Keratinocyte (primary cell): ENCODE measurements around the gene ITGAD. TPM values are rescaled to one million over a fixed set of nuclear protein-coding genes. Genes with fewer than 3 reads are reported as not detected.

Experiments used
- DNase-seq: peaks from one replicate; pipeline ENCODE4 v3.0.0-alpha.2; 2011; ENCODE audit warnings: low read depth, missing footprints, low spot score
- FAIRE-seq: peaks from 2 replicates; lab custom pipeline; 2011; peaks lifted over from hg19 to GRCh38; lab: Jason Lieb, UNC
- H2AFZ ChIP-seq: 2 replicates; pipeline ENCODE4 v1.6.0; 2012; ENCODE audit warnings: low read length, control low read depth, inconsistent platforms; ENCODE audit not compliant: control insufficient read depth
- H3K27ac ChIP-seq: 2 replicates; pipeline ENCODE4 v1.5.1; 2011; ENCODE audit warnings: low read length; ENCODE audit not compliant: control insufficient read depth, insufficient read depth
- H3K27me3 ChIP-seq: 3 replicates; pipeline ENCODE4 v1.6.0; 2011; ENCODE audit warnings: low read length; ENCODE audit not compliant: control insufficient read depth, insufficient read depth; ENCODE audit errors: extremely low read depth
- H3K36me3 ChIP-seq, 2 experiments: 2 replicates in 1 of 2; 3 replicates in 1 of 2; pipeline ENCODE4 v1.5.1; 2011; ENCODE audit warnings: low read length in 2 of 2, mild to moderate bottlenecking in 1 of 2; ENCODE audit not compliant: control insufficient read depth in 2 of 2, insufficient read depth in 2 of 2; ENCODE audit errors: extremely low read depth in 1 of 2
- H3K4me1 ChIP-seq: 3 replicates; pipeline ENCODE4 v1.5.1; 2011; ENCODE audit warnings: low read length; ENCODE audit not compliant: control insufficient read depth, insufficient read depth; ENCODE audit errors: extremely low read depth
- H3K4me2 ChIP-seq: 3 replicates; pipeline ENCODE4 v1.6.0; 2011; ENCODE audit warnings: low read depth, low read length; ENCODE audit not compliant: control insufficient read depth, insufficient read depth; ENCODE audit errors: extremely low read depth
- H3K4me3 ChIP-seq, 3 experiments: fragments of 200-600 bp in 1 of 3; sonication (generic) in 1 of 3; 2 replicates in 2 of 3; 3 replicates in 1 of 3; pipeline ENCODE4 v1.5.1; 2011 to 2016; ENCODE audit warnings: low read length in 3 of 3, mild to moderate bottlenecking in 3 of 3, control low read depth in 2 of 3, inconsistent platforms in 1 of 3, low read depth in 1 of 3, mixed read lengths in 1 of 3, mixed run types in 1 of 3, moderate library complexity in 1 of 3; ENCODE audit not compliant: control insufficient read depth in 2 of 3, insufficient read depth in 2 of 3; ENCODE audit errors: extremely low read depth in 1 of 3
- H3K79me2 ChIP-seq: 2 replicates; pipeline ENCODE4 v1.6.0; 2012; ENCODE audit warnings: low read length; ENCODE audit not compliant: control insufficient read depth, insufficient read depth
- H3K9ac ChIP-seq: 3 replicates; pipeline ENCODE4 v1.6.0; 2011; ENCODE audit warnings: low read length; ENCODE audit not compliant: control insufficient read depth, insufficient read depth; ENCODE audit errors: extremely low read depth
- H3K9me1 ChIP-seq: 3 replicates; pipeline ENCODE4 v1.6.0; 2011; ENCODE audit warnings: low read length; ENCODE audit not compliant: control insufficient read depth, insufficient read depth; ENCODE audit errors: extremely low read depth
- H3K9me3 ChIP-seq: 2 replicates; pipeline ENCODE4 v1.5.1; 2012; ENCODE audit warnings: low read depth, low read length; ENCODE audit not compliant: control insufficient read depth
- H4K20me1 ChIP-seq: 3 replicates; pipeline ENCODE4 v1.6.0; 2011; ENCODE audit warnings: low read length; ENCODE audit not compliant: control insufficient read depth, insufficient read depth; ENCODE audit errors: extremely low read depth
- EZH2 ChIP-seq: IDR thresholded peaks from one replicate; pipeline ENCODE4 v1.6.1; 2012; ENCODE audit warnings: inconsistent platforms, mild to moderate bottlenecking, low read length, moderate library complexity
- dilution Hi-C: fragments of 300-500 bp; cut with MboI; formaldehyde crosslinking; loops from one replicate; pipeline ENCODE4 v1.7.0; 2020; ENCODE audit warnings: low sequenced_read_pairs; ENCODE audit not compliant: extremely low pct_ligation_motif_present
- polyA plus RNA-seq, 5 experiments: library from polyadenylated mRNA; depleted of rRNA in 3 of 5; stranded (reverse) in 3 of 5; stranded (forward) in 1 of 5; unstranded in 1 of 5; fragments of >200 nt; gene quantifications; 1 replicate in 1 of 5; 2 replicates in 3 of 5; 3 replicates in 1 of 5; pipeline versions ENCODE4 v1.2.1 to v1.2.3, GENCODE V29; 2011 to 2012; ENCODE audit warnings: missing spikeins in 2 of 5, low read depth in 1 of 5, low replicate concordance in 1 of 5
- TF ChIP-seq, protein P1 (sequence below), 3 experiments: IDR thresholded peaks in 1 of 3; conservative IDR thresholded peaks in 1 of 3; optimal IDR thresholded peaks in 1 of 3; 2 replicates in 2 of 3; 3 replicates in 1 of 3; pipeline versions ENCODE3 to v1.5.1; 2011; ENCODE audit warnings: low read length in 3 of 3, mild to moderate bottlenecking in 3 of 3, moderate library complexity in 2 of 3, control low read depth in 1 of 3, inconsistent platforms in 1 of 3; ENCODE audit not compliant: insufficient read depth in 2 of 3; ENCODE audit errors: extremely low read depth in 1 of 3

The ITGAD gene
- polyA plus RNA-seq, 1 donor (not counting 4 experiments of a cell fraction or from before 2014, with no cell fraction given): not detected

GRCh38 chr16:31456988-31457360 lies 63.8 kb downstream of the ITGAD start:
- Histone ChIP-seq H3K4me2 (peak overlapping the region; percentile 94), H3K4me1 (peaks cover 65% of the 10 kb centered on the region), H3K27ac (no peak overlapping the region), H3K79me2 (peaks cover 40% of the 10 kb centered on the region), H3K27me3 (no peaks in the 10 kb centered on the region), H3K4me3 (peak overlapping the region in 2 of 3 experiments; percentile 95 to 96), H3K36me3 (peaks cover 2 to 15% of the 10 kb centered on the region in 2 experiments), H3K9me1 (peaks cover 6% of the 10 kb centered on the region), H2AFZ (no peak overlapping the region), H4K20me1 (peaks cover 9% of the 10 kb centered on the region), H3K9ac (peak overlapping the region; percentile 94), H3K9me3 (no peaks in the 10 kb centered on the region)
- FAIRE-seq: no peak
- DNase-seq: no peak
- TF ChIP-seq EZH2: no peak
- TF ChIP-seq, protein P1, sequence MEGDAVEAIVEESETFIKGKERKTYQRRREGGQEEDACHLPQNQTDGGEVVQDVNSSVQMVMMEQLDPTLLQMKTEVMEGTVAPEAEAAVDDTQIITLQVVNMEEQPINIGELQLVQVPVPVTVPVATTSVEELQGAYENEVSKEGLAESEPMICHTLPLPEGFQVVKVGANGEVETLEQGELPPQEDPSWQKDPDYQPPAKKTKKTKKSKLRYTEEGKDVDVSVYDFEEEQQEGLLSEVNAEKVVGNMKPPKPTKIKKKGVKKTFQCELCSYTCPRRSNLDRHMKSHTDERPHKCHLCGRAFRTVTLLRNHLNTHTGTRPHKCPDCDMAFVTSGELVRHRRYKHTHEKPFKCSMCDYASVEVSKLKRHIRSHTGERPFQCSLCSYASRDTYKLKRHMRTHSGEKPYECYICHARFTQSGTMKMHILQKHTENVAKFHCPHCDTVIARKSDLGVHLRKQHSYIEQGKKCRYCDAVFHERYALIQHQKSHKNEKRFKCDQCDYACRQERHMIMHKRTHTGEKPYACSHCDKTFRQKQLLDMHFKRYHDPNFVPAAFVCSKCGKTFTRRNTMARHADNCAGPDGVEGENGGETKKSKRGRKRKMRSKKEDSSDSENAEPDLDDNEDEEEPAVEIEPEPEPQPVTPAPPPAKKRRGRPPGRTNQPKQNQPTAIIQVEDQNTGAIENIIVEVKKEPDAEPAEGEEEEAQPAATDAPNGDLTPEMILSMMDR (optimal IDR thresholded peaks at IDR 0.05 in 1 of 3, IDR thresholded peaks at IDR 0.05 in 1 of 3, conservative IDR thresholded peaks at IDR 0.05 in 1 of 3; ENCODE audit: extremely low read depth in 1 of 3, insufficient read depth in 2 of 3, low read length in 3 of 3): no peak
- dilution Hi-C loops: no loop called here

DNA sequence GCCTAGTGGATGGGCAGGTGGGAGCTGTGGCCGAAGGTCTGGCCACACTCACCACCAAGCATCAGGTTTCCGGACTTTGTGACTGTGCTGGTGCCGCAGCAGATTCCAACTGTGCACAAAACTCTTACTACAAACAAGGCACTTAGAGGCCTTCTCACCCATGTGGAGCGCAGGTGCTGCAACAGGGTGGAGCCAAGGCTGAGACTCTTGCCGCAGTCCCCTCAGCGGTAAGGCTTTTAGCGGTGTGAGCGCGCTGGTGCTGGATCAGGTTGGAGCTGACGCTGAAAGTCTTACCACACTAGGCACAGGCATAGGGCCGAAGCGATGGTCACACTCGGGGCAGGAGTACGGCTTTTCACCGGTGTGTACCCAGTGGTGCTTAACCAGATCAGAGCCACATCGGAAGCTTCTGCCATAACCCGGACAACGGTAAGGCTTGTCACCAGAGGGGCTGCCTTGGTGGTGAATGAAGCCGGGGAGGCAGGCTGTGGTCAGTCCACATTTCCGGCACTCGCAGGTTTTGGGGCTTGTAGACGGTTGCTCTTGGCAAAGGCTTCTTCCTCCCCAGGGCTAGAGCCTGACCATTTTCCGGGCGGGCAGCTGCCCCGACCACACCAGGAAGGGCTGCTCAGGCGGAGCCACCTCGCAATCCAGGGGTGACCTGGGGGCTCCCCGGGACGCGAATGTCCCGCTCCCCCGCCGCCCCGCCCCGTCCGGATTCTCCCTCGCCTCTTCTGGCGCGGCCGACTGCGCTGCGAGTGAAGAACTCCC lies 65.1 kb downstream of the ITGAD start:
- Histone ChIP-seq H3K27me3 (no peaks in the 10 kb centered on the region), H3K9me1 (peaks cover 6% of the 10 kb centered on the region), H3K79me2 (peaks cover 40% of the 10 kb centered on the region), H3K4me3 (peak overlapping the region; percentile 75 to 96 (median 95)), H3K4me1 (peaks cover 54% of the 10 kb centered on the region), H4K20me1 (peaks cover 9% of the 10 kb centered on the region), H3K9me3 (no peaks in the 10 kb centered on the region), H3K27ac (peak overlapping the region; percentile 99), H3K4me2 (peak overlapping the region; percentile 94), H3K36me3 (peaks cover 7 to 24% of the 10 kb centered on the region in 2 experiments), H3K9ac (peak overlapping the region; percentile 94), H2AFZ (peak overlapping the region; percentile 96)
- FAIRE-seq (no peak), DNase-seq (no peak)
- dilution Hi-C loops: no loop called here
- TF ChIP-seq, protein P1 (optimal IDR thresholded peaks at IDR 0.05 in 1 of 3, IDR thresholded peaks at IDR 0.05 in 1 of 3, conservative IDR thresholded peaks at IDR 0.05 in 1 of 3; ENCODE audit: extremely low read depth in 1 of 3, insufficient read depth in 2 of 3, low read length in 3 of 3): peak; percentile 1 to 45 (median 35)
- TF ChIP-seq EZH2: no peak
